Measurements from ENCODE around the gene PTPRA. TPM values are rescaled to one million over a fixed set of nuclear protein-coding genes. Genes with fewer than 3 reads are reported as not detected.

The PTPRA gene
- total RNA-seq, 4 donors from 2014 or later = 49.2 to 80.8 (median 60.4) TPM

GRCh38 chr20:2921506-2921905, 48.2 kb downstream of the PTPRA start:
- Histone ChIP-seq H3K27me3 (no peaks in the 10 kb centered on the region), H3K4me3 (no peak overlapping the region), H3K9me3 (no peaks in the 10 kb centered on the region), H3K36me3 (peaks cover 0 to 34% (median 18%) of the 10 kb centered on the region in 4 donors), H3K27ac (replicated peaks in 1 of 4) (no peak overlapping the region), H3K4me1 (peaks cover 0 to 4% (median 0%) of the 10 kb centered on the region in 4 donors)
- 79% methylated on average over 4 of the region's 4 CpGs for WGBS
- no peak for TF ChIP-seq CTCF (IDR thresholded peaks at IDR 0.05)
- no peak for TF ChIP-seq EP300 (IDR thresholded peaks at IDR 0.05)
- TF ChIP-seq POLR2A (IDR thresholded peaks at IDR 0.05; ENCODE audit: low read depth) = no peak
- no peak for TF ChIP-seq POLR2AphosphoS5 (IDR thresholded peaks at IDR 0.05)
- intact Hi-C loops (cut with DNase I) = no loop called here
- DNase-seq (ENCODE audit: extremely low spot score) = no peak

GRCh38 chr20:2922957-2923356, 49.7 kb downstream of the PTPRA start:
- Histone ChIP-seq H3K27ac (replicated peaks in 1 of 4) (no peak overlapping the region), H3K4me3 (no peak overlapping the region), H3K9me3 (no peaks in the 10 kb centered on the region), H3K4me1 (no peaks in the 10 kb centered on the region), H3K27me3 (no peaks in the 10 kb centered on the region), H3K36me3 (peaks cover 0 to 34% (median 23%) of the 10 kb centered on the region in 4 donors)
- intact Hi-C loops (cut with DNase I) = no loop called here
- TF ChIP-seq CTCF (IDR thresholded peaks at IDR 0.05) (no peak), POLR2A (IDR thresholded peaks at IDR 0.05; ENCODE audit: low read depth) (no peak), POLR2AphosphoS5 (IDR thresholded peaks at IDR 0.05) (no peak), EP300 (IDR thresholded peaks at IDR 0.05) (no peak)
- no peak for DNase-seq (ENCODE audit: extremely low spot score)

- H3K27me3 ChIP-seq = no peaks in the 10 kb centered on the region
- H3K27ac ChIP-seq (replicated peaks in 1 of 4) = no peak overlapping the region
- DNase-seq (ENCODE audit: extremely low spot score) = no peak
- H3K4me1 ChIP-seq = peaks cover 0 to 4% (median 0%) of the 10 kb centered on the region in 4 donors
- H3K9me3 ChIP-seq = no peaks in the 10 kb centered on the region
- intact Hi-C loops (cut with DNase I) = no loop called here
- peaks cover 0 to 17% (median 12%) of the 10 kb centered on the region in 4 donors for H3K36me3 ChIP-seq
- WGBS = 93% methylated on average over 1 of the region's 1 CpG
- no peak overlapping the region for H3K4me3 ChIP-seq
- TF ChIP-seq POLR2A (IDR thresholded peaks at IDR 0.05; ENCODE audit: low read depth) (no peak), CTCF (IDR thresholded peaks at IDR 0.05) (no peak), EP300 (IDR thresholded peaks at IDR 0.05) (no peak), POLR2AphosphoS5 (IDR thresholded peaks at IDR 0.05) (no peak)
Observed at GRCh38 chr20:2930538-2930937, 57.3 kb downstream of the PTPRA start.

- peaks cover 0 to 4% (median 0%) of the 10 kb centered on the region in 4 donors for H3K4me1 ChIP-seq
- no peaks in the 10 kb centered on the region for H3K27me3 ChIP-seq
- no peak overlapping the region for H3K4me3 ChIP-seq
- peaks cover 0 to 10% (median 7%) of the 10 kb centered on the region in 4 donors for H3K36me3 ChIP-seq
- no peak for TF ChIP-seq POLR2A (IDR thresholded peaks at IDR 0.05; ENCODE audit: low read depth)
- TF ChIP-seq CTCF (IDR thresholded peaks at IDR 0.05) = no peak
- TF ChIP-seq POLR2AphosphoS5 (IDR thresholded peaks at IDR 0.05) = no peak
- TF ChIP-seq EP300 (IDR thresholded peaks at IDR 0.05) = no peak
- no peak for DNase-seq (ENCODE audit: extremely low spot score)
- H3K9me3 ChIP-seq = no peaks in the 10 kb centered on the region
- no peak overlapping the region for H3K27ac ChIP-seq (replicated peaks in 1 of 4)
- intact Hi-C loops (cut with DNase I) = no loop called here
Observed at GRCh38 chr20:2932498-2932897, 59.2 kb downstream of the PTPRA start.

GRCh38 chr20:2937902-2938301, 64.6 kb downstream of the PTPRA start:
- H3K36me3 ChIP-seq = no peaks in the 10 kb centered on the region
- intact Hi-C loops (cut with DNase I) = no loop called here
- WGBS = 96% methylated on average over 5 of the region's 5 CpGs

More at GRCh38 chr20:2937902-2938301, 64.6 kb downstream of the PTPRA start:
- DNase-seq (ENCODE audit: extremely low spot score) = no peak
- H3K4me3 ChIP-seq = no peak overlapping the region
- no peak overlapping the region for H3K27ac ChIP-seq (replicated peaks in 1 of 4)
- no peak for TF ChIP-seq POLR2AphosphoS5 (IDR thresholded peaks at IDR 0.05)
- TF ChIP-seq CTCF (IDR thresholded peaks at IDR 0.05) = no peak
- TF ChIP-seq POLR2A (IDR thresholded peaks at IDR 0.05; ENCODE audit: low read depth) = no peak
- TF ChIP-seq EP300 (IDR thresholded peaks at IDR 0.05) = no peak
- H3K9me3 ChIP-seq = no peaks in the 10 kb centered on the region
- H3K4me1 ChIP-seq = peaks cover 0 to 12% (median 8%) of the 10 kb centered on the region in 4 donors
- H3K27me3 ChIP-seq = no peaks in the 10 kb centered on the region

All from esophagus muscularis mucosa (tissue), 4 donors.